Glutamatergic neuron (in vitro differentiated cells): ENCODE data around the gene PDRG1. TPM values are rescaled to one million over a fixed set of nuclear protein-coding genes. Genes with fewer than 3 reads are reported as not detected.

ENCODE experiments used
- DNase-seq: peaks from one replicate; pipeline ENCODE4 v3.0.0; 2022
- H3K27ac Mint-ChIP-seq: one replicate; pipeline ENCODE4 v1.8.0; 2020; ENCODE audit warnings: mild to moderate bottlenecking, mixed read lengths, inconsistent platforms; ENCODE audit not compliant: unreplicated experiment
- H3K27me3 Mint-ChIP-seq: one replicate; pipeline ENCODE4 v1.8.0; 2020; ENCODE audit warnings: mild to moderate bottlenecking, moderate library complexity, mixed read lengths, inconsistent platforms; ENCODE audit not compliant: unreplicated experiment
- H3K36me3 Mint-ChIP-seq: one replicate; pipeline ENCODE4 v1.8.0; 2020; ENCODE audit warnings: mild to moderate bottlenecking, mixed read lengths, inconsistent platforms; ENCODE audit not compliant: unreplicated experiment
- H3K4me1 Mint-ChIP-seq: one replicate; pipeline ENCODE4 v1.8.0; 2020; ENCODE audit warnings: mild to moderate bottlenecking, low read depth, mixed read lengths, inconsistent platforms; ENCODE audit not compliant: unreplicated experiment
- H3K4me3 Mint-ChIP-seq: one replicate; pipeline ENCODE4 v1.8.0; 2020; ENCODE audit warnings: mild to moderate bottlenecking, mixed read lengths, inconsistent platforms; ENCODE audit not compliant: unreplicated experiment
- H3K9me3 Mint-ChIP-seq: one replicate; pipeline ENCODE4 v1.8.0; 2020; ENCODE audit warnings: mild to moderate bottlenecking, moderate library complexity, mixed read lengths, inconsistent platforms; ENCODE audit not compliant: unreplicated experiment
- CTCF ChIP-seq: fragments of 200-600 bp; sonication (generic); IDR thresholded peaks from one replicate; pipeline ENCODE4 v1.5.0; 2021; ENCODE audit not compliant: partially characterized antibody, unreplicated experiment
- total RNA-seq: library from RNA; stranded (reverse); fragmentation: NEBNext Ultra II Directional; extraction: Animal tissue kit (Norgen Biotek cat#: 25700); gene quantifications from one replicate; pipeline ENCODE4 v1.2.1, GENCODE V29; 2021; ENCODE audit not compliant: unreplicated experiment

PDRG1 gene
- total RNA-seq, 1 donor from 2014 or later, result 69.5 TPM

- Mint-ChIP-seq H3K27ac (peak overlapping the region; percentile 96), H3K4me1 (peaks cover 67% of the 10 kb centered on the region)
- TF ChIP-seq CTCF, result no peak
Observed at GRCh38 chr20:31974296-31974695, 22.4 kb upstream of the PDRG1 start.

GRCh38 chr20:31972471-31973021 lies 20.7 kb upstream of the PDRG1 start:
- H3K9me3 Mint-ChIP-seq, result peaks cover 22% of the 10 kb centered on the region
- TF ChIP-seq CTCF, result no peak
- H3K27me3 Mint-ChIP-seq, result peaks cover 21% of the 10 kb centered on the region
- H3K36me3 Mint-ChIP-seq, result peaks cover 6% of the 10 kb centered on the region
- H3K4me1 Mint-ChIP-seq, result peaks cover 64% of the 10 kb centered on the region
- H3K27ac Mint-ChIP-seq, result peak overlapping the region; percentile 53
- H3K4me3 Mint-ChIP-seq, result peak overlapping the region; percentile 90
- no peak for DNase-seq

More at GRCh38 chr20:31974296-31974695, 22.4 kb upstream of the PDRG1 start:
- Mint-ChIP-seq H3K27me3 (peaks cover 17% of the 10 kb centered on the region), H3K4me3 (peak overlapping the region; percentile 90), H3K9me3 (peaks cover 18% of the 10 kb centered on the region), H3K36me3 (peaks cover 6% of the 10 kb centered on the region)
- DNase-seq, result no peak

- Mint-ChIP-seq H3K36me3 (peaks cover 6% of the 10 kb centered on the region), H3K9me3 (peaks cover 26% of the 10 kb centered on the region), H3K27ac (peak overlapping the region; percentile 67), H3K27me3 (peaks cover 22% of the 10 kb centered on the region), H3K4me3 (peak overlapping the region; percentile 90), H3K4me1 (peaks cover 69% of the 10 kb centered on the region)
- TF ChIP-seq CTCF, result no peak
- DNase-seq, result no peak
Observed at GRCh38 chr20:31969991-31970390, 18.1 kb upstream of the PDRG1 start.

GRCh38 chr20:31968291-31969126 lies 16.7 kb upstream of the PDRG1 start:
- Mint-ChIP-seq H3K4me1 (peaks cover 69% of the 10 kb centered on the region), H3K36me3 (peaks cover 6% of the 10 kb centered on the region), H3K9me3 (peaks cover 34% of the 10 kb centered on the region), H3K27ac (peak overlapping the region; percentile 90), H3K27me3 (peaks cover 26% of the 10 kb centered on the region), H3K4me3 (peak overlapping the region; percentile 90)
- TF ChIP-seq CTCF, result no peak
- DNase-seq, result peak; percentile 73

GRCh38 chr20:31967830-31968249 lies 16.0 kb upstream of the PDRG1 start, which contains the start of gene XKR7:
Gene XKR7 (plus strand): TSS chr20:31968151. CDS start chr20:31968176, 25 bp downstream.
- TF ChIP-seq CTCF, result no peak
- DNase-seq, result peak; percentile 96
- H3K36me3 Mint-ChIP-seq, result peaks cover 6% of the 10 kb centered on the region
- H3K9me3 Mint-ChIP-seq, result peaks cover 36% of the 10 kb centered on the region
- peaks cover 27% of the 10 kb centered on the region for H3K27me3 Mint-ChIP-seq
- peak within 1 kb of the TSS; percentile 90 for H3K4me3 Mint-ChIP-seq
- H3K4me1 Mint-ChIP-seq, result peaks cover 68% of the 10 kb centered on the region
- peak within 1 kb of the TSS; percentile 90 for H3K27ac Mint-ChIP-seq
